ENCODE data around the gene RAPGEF3. TPM values are rescaled to one million over a fixed set of nuclear protein-coding genes. Genes with fewer than 3 reads are reported as not detected.

RAPGEF3 gene
- total RNA-seq, 2 donors from 2014 or later = 10.1 TPM

- H3K9ac ChIP-seq (ENCODE audit: low read depth in 2 of 2, low read length in 2 of 2) = no peak overlapping the region
- H3K9me3 ChIP-seq = no peaks in the 10 kb centered on the region
- DNase-seq = no peak
- intact Hi-C loops (cut with DNase I) = no loop called here
- no peaks in the 10 kb centered on the region for H3K36me3 ChIP-seq
- no peak for TF ChIP-seq CTCF (IDR thresholded peaks at IDR 0.05)
- no peaks in the 10 kb centered on the region for H3K27me3 ChIP-seq
- H3K27ac ChIP-seq = no peak overlapping the region
- no peak overlapping the region for H3K4me3 ChIP-seq
- no peaks in the 10 kb centered on the region for H3K4me1 ChIP-seq
These were observed 49.4 kb downstream of the RAPGEF3 start for GRCh38 chr12:47709237-47709636.

GRCh38 chr12:47707905-47708543 is 50.7 kb downstream of the RAPGEF3 start:
- Histone ChIP-seq H3K27me3 (no peaks in the 10 kb centered on the region), H3K4me1 (no peaks in the 10 kb centered on the region), H3K4me3 (no peak overlapping the region), H3K36me3 (no peaks in the 10 kb centered on the region), H3K27ac (no peak overlapping the region), H3K9me3 (no peaks in the 10 kb centered on the region), H3K9ac (ENCODE audit: low read depth in 2 of 2, low read length in 2 of 2) (no peak overlapping the region)
- no peak for DNase-seq
- intact Hi-C loops (cut with DNase I) = no loop called here
- no peak for TF ChIP-seq CTCF (IDR thresholded peaks at IDR 0.05)

GRCh38 chr12:47707355-47707754 is 51.3 kb downstream of the RAPGEF3 start:
- peak overlapping the region; percentile 96 for H3K4me3 ChIP-seq
- intact Hi-C loops (cut with DNase I) = no loop called here

GRCh38 chr12:47705566-47706425 is 52.9 kb downstream of the RAPGEF3 start, which contains the start of gene RPAP3:
Gene RPAP3, minus strand, starts transcription at chr12:47706030. Its CDS starts 3,190 bp downstream, at chr12:47702840.
- peak within 1 kb of the TSS; percentile 96 for H3K4me3 ChIP-seq
- intact Hi-C loops (cut with DNase I) = no loop called here
- peak; percentile 98 for DNase-seq
- no peaks in the 10 kb centered on the region for H3K36me3 ChIP-seq
- H3K9ac ChIP-seq (ENCODE audit: low read depth in 2 of 2, low read length in 2 of 2) = peak within 1 kb of the TSS; percentile 74 to 94
- H3K9me3 ChIP-seq = no peaks in the 10 kb centered on the region
- peak; percentile 69 for TF ChIP-seq CTCF (IDR thresholded peaks at IDR 0.05)
- H3K27ac ChIP-seq = peak within 1 kb of the TSS; percentile 88
- H3K4me1 ChIP-seq = no peaks in the 10 kb centered on the region
- H3K27me3 ChIP-seq = no peaks in the 10 kb centered on the region

More at GRCh38 chr12:47707355-47707754, 51.3 kb downstream of the RAPGEF3 start:
- TF ChIP-seq CTCF (IDR thresholded peaks at IDR 0.05) = no peak
- Histone ChIP-seq H3K9ac (ENCODE audit: low read depth in 2 of 2, low read length in 2 of 2) (no peak overlapping the region), H3K4me1 (no peaks in the 10 kb centered on the region), H3K9me3 (no peaks in the 10 kb centered on the region), H3K27me3 (no peaks in the 10 kb centered on the region), H3K27ac (peak overlapping the region; percentile 88), H3K36me3 (no peaks in the 10 kb centered on the region)
- DNase-seq = no peak

GRCh38 chr12:47705229-47705565 is 53.5 kb downstream of the RAPGEF3 start:
- Histone ChIP-seq H3K36me3 (no peaks in the 10 kb centered on the region), H3K27me3 (no peaks in the 10 kb centered on the region), H3K4me3 (peak overlapping the region; percentile 96), H3K9me3 (no peaks in the 10 kb centered on the region), H3K4me1 (no peaks in the 10 kb centered on the region), H3K9ac (ENCODE audit: low read depth in 2 of 2, low read length in 2 of 2) (peak overlapping the region; percentile 74 to 94), H3K27ac (peak overlapping the region; percentile 88)
- no peak for TF ChIP-seq CTCF (IDR thresholded peaks at IDR 0.05)
- intact Hi-C loops (cut with DNase I) = no loop called here
- DNase-seq = no peak
